ENCODE measurements around the gene BPIFA1. TPM values are rescaled to one million over a fixed set of nuclear protein-coding genes. Genes with fewer than 3 reads are reported as not detected.

BPIFA1 gene
- total and polyA plus RNA-seq, 9 of the 15 experiments (the other 6 are each of a cell fraction or from before 2014, with no cell fraction given), result not detected

GRCh38 chr20:33209789-33210188 is 26.0 kb upstream of the BPIFA1 start (continued):
- 0 out of 6 replicates have a peak, but pooled peaks of 1 of the 3 experiments have one; percentile 34 for TF ChIP-seq ZBTB11 (CRISPR knock-in tag; IDR thresholded peaks at IDR 0.05)
- TF ChIP-seq, protein P1, sequence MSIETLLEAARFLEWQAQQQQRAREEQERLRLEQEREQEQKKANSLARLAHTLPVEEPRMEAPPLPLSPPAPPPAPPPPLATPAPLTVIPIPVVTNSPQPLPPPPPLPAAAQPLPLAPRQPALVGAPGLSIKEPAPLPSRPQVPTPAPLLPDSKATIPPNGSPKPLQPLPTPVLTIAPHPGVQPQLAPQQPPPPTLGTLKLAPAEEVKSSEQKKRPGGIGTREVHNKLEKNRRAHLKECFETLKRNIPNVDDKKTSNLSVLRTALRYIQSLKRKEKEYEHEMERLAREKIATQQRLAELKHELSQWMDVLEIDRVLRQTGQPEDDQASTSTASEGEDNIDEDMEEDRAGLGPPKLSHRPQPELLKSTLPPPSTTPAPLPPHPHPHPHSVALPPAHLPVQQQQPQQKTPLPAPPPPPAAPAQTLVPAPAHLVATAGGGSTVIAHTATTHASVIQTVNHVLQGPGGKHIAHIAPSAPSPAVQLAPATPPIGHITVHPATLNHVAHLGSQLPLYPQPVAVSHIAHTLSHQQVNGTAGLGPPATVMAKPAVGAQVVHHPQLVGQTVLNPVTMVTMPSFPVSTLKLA (conservative IDR thresholded peaks at IDR 0.05), result 0 out of 4 replicates have a peak, but pooled peaks of 1 of the 2 experiments have one; percentile 32
- no peak for TF ChIP-seq ZFP1 (CRISPR knock-in tag; IDR thresholded peaks at IDR 0.05)
- no peak for TF ChIP-seq UBTF (IDR thresholded peaks at IDR 0.05; ENCODE audit: borderline replicate concordance in 1 of 2, low read depth in 2 of 2, low read length in 2 of 2)
- peak; percentile 33; the same call in 1 of the 2 replicates for TF ChIP-seq USF1 (CRISPR knock-in tag; IDR thresholded peaks at IDR 0.05)
- TF ChIP-seq GTF2B (IDR thresholded peaks at IDR 0.05; ENCODE audit: extremely low read depth, insufficient read length), result no peak
- no peak for TF ChIP-seq PML (IDR thresholded peaks at IDR 0.05; ENCODE audit: low read length)
- TF ChIP-seq SMAD4 (CRISPR knock-in tag; conservative IDR thresholded peaks at IDR 0.05), result 0 out of 2 replicates have a peak, but pooled peaks have one; percentile 45
- no peak for TF ChIP-seq NFE2L1 (tag; IDR thresholded peaks at IDR 0.05; ENCODE audit: borderline replicate concordance, low read depth)
- no peak for TF ChIP-seq SMAD1 (IDR thresholded peaks at IDR 0.05; ENCODE audit: low read depth, low read length, partially characterized antibody)

All from K562 (cell line).